HEK293T (cell line): ENCODE results near the gene TBX20.
"Not testable (repeated sequence)": the region's sequence is repeated elsewhere in the genome, so short reads cannot be mapped to it uniquely, and the experiment has no call there.

Experiments used
- BHLHE40 ChIP-seq: fragments of 450-650 bp; IDR thresholded peaks from 2 replicates; pipeline ENCODE4 v1.6.1; 2016; ENCODE audit warnings: mild to moderate bottlenecking, moderate library complexity, borderline replicate concordance
- ELF4 ChIP-seq: fragments of 450-650 bp; IDR thresholded peaks from 2 replicates; pipeline ENCODE4 v1.6.1; 2017; ENCODE audit warnings: antibody characterized with exemption
- FOXK2 ChIP-seq: fragments of 450-650 bp; IDR thresholded peaks from 2 replicates; pipeline ENCODE4 v1.6.1; 2016; ENCODE audit warnings: mild to moderate bottlenecking
- FOXM1 ChIP-seq: fragments of 450-650 bp; IDR thresholded peaks from 2 replicates; pipeline ENCODE4 v1.6.1; 2017; ENCODE audit warnings: mild to moderate bottlenecking, borderline replicate concordance
- HDGF ChIP-seq: fragments of 450-650 bp; IDR thresholded peaks from 2 replicates; pipeline ENCODE4 v1.6.1; 2017; ENCODE audit warnings: antibody characterized with exemption, borderline replicate concordance
- NFRKB ChIP-seq: fragments of 450-650 bp; IDR thresholded peaks from 2 replicates; pipeline ENCODE4 v1.6.1; 2016; ENCODE audit warnings: mild to moderate bottlenecking, moderate library complexity
- SP1 ChIP-seq: fragments of 450-650 bp; IDR thresholded peaks from 2 replicates; pipeline ENCODE4 v1.6.1; 2017
- SUZ12 ChIP-seq: fragments of 450-650 bp; IDR thresholded peaks from 2 replicates; pipeline ENCODE4 v1.6.1; 2016; ENCODE audit warnings: mild to moderate bottlenecking
- TARDBP ChIP-seq: fragments of 450-650 bp; IDR thresholded peaks from 2 replicates; pipeline ENCODE4 v1.6.1; 2016
- TF ChIP-seq, protein P1 (sequence below): fragments of 450-650 bp; IDR thresholded peaks from 2 replicates; pipeline ENCODE4 v1.6.1; 2016

GRCh38 chr7:35185578-35185907, 68.4 kb downstream of the TBX20 start:
- not testable (repeated sequence) for TF ChIP-seq FOXK2, SUZ12, BHLHE40, HDGF, FOXM1, SP1, ELF4, TARDBP, NFRKB
- TF ChIP-seq, protein P1, sequence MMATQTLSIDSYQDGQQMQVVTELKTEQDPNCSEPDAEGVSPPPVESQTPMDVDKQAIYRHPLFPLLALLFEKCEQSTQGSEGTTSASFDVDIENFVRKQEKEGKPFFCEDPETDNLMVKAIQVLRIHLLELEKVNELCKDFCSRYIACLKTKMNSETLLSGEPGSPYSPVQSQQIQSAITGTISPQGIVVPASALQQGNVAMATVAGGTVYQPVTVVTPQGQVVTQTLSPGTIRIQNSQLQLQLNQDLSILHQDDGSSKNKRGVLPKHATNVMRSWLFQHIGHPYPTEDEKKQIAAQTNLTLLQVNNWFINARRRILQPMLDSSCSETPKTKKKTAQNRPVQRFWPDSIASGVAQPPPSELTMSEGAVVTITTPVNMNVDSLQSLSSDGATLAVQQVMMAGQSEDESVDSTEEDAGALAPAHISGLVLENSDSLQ = not testable (repeated sequence)
